Transverse colon (tissue), 4 donors: ENCODE measurements around the gene ANKRD44. TPM values are rescaled to one million over a fixed set of nuclear protein-coding genes. Genes with fewer than 3 reads are reported as not detected.

Experiments
- DNase-seq: peaks from one replicate; pipeline ENCODE4 v3.0.0-alpha.2; 2019
- H3K27ac ChIP-seq, 4 donors: fragments of 200-600 bp; sonication (generic); 2 replicates each; pipeline ENCODE4 v1.5.1; 2016 to 2018; ENCODE audit warnings: inconsistent platforms in 4 of 4
- H3K27me3 ChIP-seq: fragments of 200-600 bp; sonication (generic); 2 replicates; pipeline ENCODE4 v1.5.1; 2017; ENCODE audit warnings: inconsistent platforms
- H3K36me3 ChIP-seq, 4 donors: fragments of 200-600 bp; sonication (generic); 2 replicates each; pipeline ENCODE4 v1.5.1; 2017 to 2019; ENCODE audit warnings: inconsistent platforms in 4 of 4
- H3K4me1 ChIP-seq, 4 donors: fragments of 200-600 bp; sonication (generic); 2 replicates each; pipeline ENCODE4 v1.5.1; 2017 to 2020; ENCODE audit warnings: inconsistent platforms in 4 of 4
- H3K4me3 ChIP-seq, 4 donors: fragments of 200-600 bp; sonication (generic); 1 replicate in 1 of 4; 2 replicates in 3 of 4; pipeline versions ENCODE4 v1.5.1 to v1.6.1; 2017 to 2019; ENCODE audit warnings: inconsistent platforms in 4 of 4
- H3K9me3 ChIP-seq, 2 donors: fragments of 200-600 bp; sonication (generic); 2 replicates each; pipeline ENCODE4 v1.5.1; 2017 to 2019; ENCODE audit warnings: inconsistent platforms in 2 of 2
- EP300 ChIP-seq: sonication (generic); formaldehyde crosslinking; IDR thresholded peaks from one replicate; pipeline ENCODE4 v1.6.1; 2017; ENCODE audit warnings: antibody characterized with exemption, low read depth
- POLR2A ChIP-seq: fragments of 450-650 bp; IDR thresholded peaks from one replicate; pipeline ENCODE4 v1.6.1; 2016; ENCODE audit warnings: antibody characterized with exemption, mild to moderate bottlenecking, moderate library complexity
- POLR2AphosphoS5 ChIP-seq, 3 donors: sonication (generic); formaldehyde crosslinking; IDR thresholded peaks; one replicate each; pipeline ENCODE4 v1.6.1; 2016; ENCODE audit warnings: antibody characterized with exemption in 3 of 3
- WGBS, 2 donors: methylation state at CpG; one replicate each; pipeline ENCODE4 v1.1.5; 2018; ENCODE audit warnings: low coverage in 1 of 2; 5-methylcytosine and 5-hydroxymethylcytosine counted together
- in situ Hi-C, 4 donors: fragments of 200-750 bp; cut with MboI; loops; one replicate each; pipeline versions ENCODE4 v1.15.0 to v1.15.1; 2017; ENCODE audit warnings: low sequenced_read_pairs in 3 of 4, low pct_ligation_motif_present in 1 of 4, low pct_unique_long_range_greater_than_20kb in 1 of 4
- intact Hi-C: fragments of 100-400 bp; cut with DNase I; formaldehyde crosslinking; loops from one replicate; pipeline ENCODE4 v1.15.1; 2023; ENCODE audit warnings: low total_unique reads
- total RNA-seq, 4 donors: library from RNA; depleted of rRNA; stranded (reverse); fragments of >200 nt; gene quantifications; one replicate each; pipeline ENCODE4 v1.1.0, GENCODE V29; 2016
- TF ChIP-seq, protein P1 (sequence below), 5 experiments: fragments of 200-600 bp in 3 of 5; fragments of 450-650 bp in 2 of 5; sonication (generic) in 3 of 5; IDR thresholded peaks; 1 replicate in 2 of 5; 2 replicates in 3 of 5; pipeline ENCODE4 v1.5.1; 2016 to 2017; ENCODE audit warnings: antibody characterized with exemption in 5 of 5, inconsistent platforms in 3 of 5, mild to moderate bottlenecking in 2 of 5, moderate library complexity in 1 of 5

The ANKRD44 gene
- total RNA-seq, 4 donors from 2014 or later, result 13.9 to 46.8 (median 27.5) TPM

DNA sequence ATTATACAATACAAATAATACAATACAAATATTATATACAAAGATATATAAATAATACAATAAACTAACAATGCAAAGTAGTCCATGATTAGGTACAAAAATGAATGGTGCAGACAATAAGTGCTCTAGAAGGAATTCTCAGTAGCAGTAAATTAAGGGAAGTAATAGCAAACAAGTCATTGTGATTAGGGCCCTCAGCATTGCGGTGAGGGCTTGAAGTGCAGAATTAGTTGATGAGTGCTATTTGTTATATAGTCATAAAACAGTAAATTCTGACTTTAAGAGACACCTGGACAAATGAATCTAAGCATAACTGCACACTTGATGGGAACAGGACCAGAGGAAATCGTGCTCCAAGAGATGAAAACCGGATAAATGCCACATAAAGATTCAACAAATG lies 74.9 kb downstream of the ANKRD44 start:
- in situ Hi-C loops, result no loop called here
- Histone ChIP-seq H3K4me3 (no peak overlapping the region), H3K27me3 (no peaks in the 10 kb centered on the region), H3K4me1 (peaks cover 0 to 38% (median 7%) of the 10 kb centered on the region in 4 donors), H3K9me3 (no peaks in the 10 kb centered on the region), H3K36me3 (no peaks in the 10 kb centered on the region), H3K27ac (no peak overlapping the region)
- intact Hi-C loops, result no loop called here
- DNase-seq, result no peak
- 76 to 83% methylated on average over 3 of the region's 3 CpGs for WGBS, 2 donors
- TF ChIP-seq POLR2AphosphoS5 (IDR thresholded peaks at IDR 0.05) (no peak), POLR2A (no peak), EP300 (no peak)
- TF ChIP-seq, protein P1, sequence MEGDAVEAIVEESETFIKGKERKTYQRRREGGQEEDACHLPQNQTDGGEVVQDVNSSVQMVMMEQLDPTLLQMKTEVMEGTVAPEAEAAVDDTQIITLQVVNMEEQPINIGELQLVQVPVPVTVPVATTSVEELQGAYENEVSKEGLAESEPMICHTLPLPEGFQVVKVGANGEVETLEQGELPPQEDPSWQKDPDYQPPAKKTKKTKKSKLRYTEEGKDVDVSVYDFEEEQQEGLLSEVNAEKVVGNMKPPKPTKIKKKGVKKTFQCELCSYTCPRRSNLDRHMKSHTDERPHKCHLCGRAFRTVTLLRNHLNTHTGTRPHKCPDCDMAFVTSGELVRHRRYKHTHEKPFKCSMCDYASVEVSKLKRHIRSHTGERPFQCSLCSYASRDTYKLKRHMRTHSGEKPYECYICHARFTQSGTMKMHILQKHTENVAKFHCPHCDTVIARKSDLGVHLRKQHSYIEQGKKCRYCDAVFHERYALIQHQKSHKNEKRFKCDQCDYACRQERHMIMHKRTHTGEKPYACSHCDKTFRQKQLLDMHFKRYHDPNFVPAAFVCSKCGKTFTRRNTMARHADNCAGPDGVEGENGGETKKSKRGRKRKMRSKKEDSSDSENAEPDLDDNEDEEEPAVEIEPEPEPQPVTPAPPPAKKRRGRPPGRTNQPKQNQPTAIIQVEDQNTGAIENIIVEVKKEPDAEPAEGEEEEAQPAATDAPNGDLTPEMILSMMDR (IDR thresholded peaks at IDR 0.05), result no peak

DNA sequence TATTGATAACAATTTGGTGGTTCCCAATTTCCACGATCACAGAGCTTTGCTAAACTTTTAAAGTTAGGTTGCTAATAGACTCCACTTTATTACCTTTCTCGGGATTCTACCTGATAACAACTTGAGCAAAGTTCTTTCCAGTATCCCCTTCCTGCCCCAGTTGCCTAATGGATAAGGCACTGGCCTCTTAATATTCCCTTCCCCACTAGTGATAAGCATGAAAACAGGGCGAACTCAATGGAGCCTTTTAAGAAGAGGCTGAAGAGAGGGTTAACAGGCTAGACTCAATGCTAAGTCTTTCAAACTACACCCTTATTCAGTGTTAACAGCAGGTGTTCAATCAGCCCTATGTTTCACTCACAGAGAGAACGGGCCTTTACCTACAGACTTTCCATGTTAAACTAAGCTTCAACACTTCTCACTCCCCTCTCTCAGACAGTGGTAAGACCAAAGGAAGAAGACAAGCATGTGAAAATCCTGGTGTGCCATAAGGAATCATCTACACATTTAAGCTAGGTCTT lies 75.8 kb downstream of the ANKRD44 start:
- TF ChIP-seq POLR2AphosphoS5 (IDR thresholded peaks at IDR 0.05) (no peak), EP300 (no peak), POLR2A (no peak)
- TF ChIP-seq, protein P1 (IDR thresholded peaks at IDR 0.05), result no peak
- Histone ChIP-seq H3K9me3 (no peaks in the 10 kb centered on the region), H3K4me1 (peaks cover 0 to 38% (median 5%) of the 10 kb centered on the region in 4 donors), H3K4me3 (no peak overlapping the region), H3K27me3 (no peaks in the 10 kb centered on the region), H3K27ac (no peak overlapping the region), H3K36me3 (no peaks in the 10 kb centered on the region)
- intact Hi-C loops, result no loop called here
- DNase-seq, result no peak
- 85 to 89% methylated on average over 3 to 4 of the region's 4 CpGs for WGBS, 2 donors
- in situ Hi-C loops, result no loop called here

DNA sequence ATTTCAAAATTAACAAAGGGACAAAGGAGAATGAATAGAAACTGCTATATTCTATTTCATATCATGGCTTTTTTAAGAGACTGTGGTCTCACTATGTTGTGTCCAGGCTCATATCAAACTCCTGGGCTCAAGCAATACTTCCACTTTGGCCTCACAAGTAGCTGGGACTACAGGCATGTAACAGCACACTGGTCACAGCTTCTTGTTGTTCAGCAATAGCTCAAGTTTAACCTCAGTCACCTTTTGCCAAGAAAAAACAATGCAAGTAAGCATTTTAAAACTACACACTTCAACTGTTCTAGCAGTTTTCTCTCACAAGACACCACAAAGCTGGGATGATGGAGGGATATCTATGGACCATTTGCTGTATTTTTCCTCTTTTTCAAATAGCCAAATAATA lies 77.1 kb downstream of the ANKRD44 start:
- Histone ChIP-seq H3K4me3 (no peak overlapping the region), H3K27me3 (no peaks in the 10 kb centered on the region), H3K36me3 (no peaks in the 10 kb centered on the region), H3K27ac (no peak overlapping the region), H3K4me1 (peaks cover 0 to 36% (median 5%) of the 10 kb centered on the region in 4 donors), H3K9me3 (no peaks in the 10 kb centered on the region)
- intact Hi-C loops, result no loop called here
- in situ Hi-C loops, result no loop called here
- TF ChIP-seq, protein P1 (IDR thresholded peaks at IDR 0.05), result no peak
- DNase-seq, result no peak

DNA sequence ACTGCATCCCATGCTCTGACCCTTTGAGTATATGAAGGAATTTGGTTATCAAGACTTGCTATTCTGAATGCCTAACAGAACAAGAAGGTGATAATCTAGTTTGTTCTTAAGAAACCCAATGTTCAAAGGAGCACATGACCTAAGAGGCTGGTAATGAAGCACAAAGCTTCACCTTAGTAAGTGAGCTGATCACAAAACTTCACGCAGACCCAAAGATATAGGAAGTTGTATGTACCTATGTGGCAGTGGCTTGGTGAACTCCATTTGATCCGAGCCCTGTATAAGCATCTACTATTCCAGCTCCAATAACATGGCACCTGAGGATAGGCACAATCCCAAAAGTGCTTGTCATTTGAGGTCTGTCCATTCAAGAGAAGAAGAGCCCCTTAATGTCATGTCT lies 78.6 kb downstream of the ANKRD44 start:
- Histone ChIP-seq H3K4me3 (no peak overlapping the region), H3K27ac (no peak overlapping the region), H3K9me3 (no peaks in the 10 kb centered on the region), H3K36me3 (no peaks in the 10 kb centered on the region), H3K27me3 (no peaks in the 10 kb centered on the region), H3K4me1 (peaks cover 0 to 27% (median 5%) of the 10 kb centered on the region in 4 donors)
- 95% methylated on average over 2 of the region's 2 CpGs; no CpG with 5 or more reads in 1 of the 2 donors for WGBS, 2 donors
- TF ChIP-seq POLR2A (no peak), EP300 (no peak), POLR2AphosphoS5 (IDR thresholded peaks at IDR 0.05) (no peak)
- TF ChIP-seq, protein P1 (IDR thresholded peaks at IDR 0.05), result no peak
- no peak for DNase-seq
- in situ Hi-C loops (no loop called here), intact Hi-C loops (no loop called here)
